HL-60 (cell line): ENCODE measurements around the gene OPRD1.

ENCODE experiments used
- DNase-seq, 2 experiments: peaks; one replicate each; pipeline ENCODE4 v3.0.0-alpha.2; 2010 to 2020; ENCODE audit warnings: low read depth in 1 of 2, low spot score in 1 of 2
- H3K27ac ChIP-seq: fragments of 250-450 bp; sonication (Bioruptor Pico); replicated peaks from 2 replicates; pipeline ENCODE4 v1.5.1; 2020; ENCODE audit warnings: mild to moderate bottlenecking, moderate library complexity
- H3K27me3 ChIP-seq: fragments of 250-450 bp; sonication (Bioruptor Pico); 2 replicates; pipeline ENCODE4 v1.5.1; 2021; ENCODE audit warnings: mild to moderate bottlenecking, moderate library complexity; ENCODE audit not compliant: insufficient read depth, poor library complexity, severe bottlenecking
- H3K4me3 ChIP-seq: replicated peaks from 2 replicates; pipeline ENCODE4 v1.5.1; 2011; ENCODE audit warnings: mild to moderate bottlenecking, control low read depth, low read length; ENCODE audit not compliant: insufficient read depth
- CTCF ChIP-seq: IDR thresholded peaks from one replicate; pipeline ENCODE4 v1.5.1; 2011; ENCODE audit warnings: low read length, control low read depth, inconsistent platforms; ENCODE audit not compliant: insufficient read depth
- GABPA ChIP-seq: IDR thresholded peaks from 2 replicates; pipeline ENCODE4 v1.6.1; 2012; ENCODE audit warnings: low read depth
- POLR2AphosphoS5 ChIP-seq: IDR thresholded peaks from 2 replicates; pipeline ENCODE4 v1.6.1; 2012; ENCODE audit warnings: low read depth
- REST ChIP-seq: IDR thresholded peaks from 2 replicates; pipeline ENCODE4 v1.6.1; 2012; ENCODE audit warnings: low read depth; ENCODE audit not compliant: insufficient replicate concordance
- SPI1 ChIP-seq: IDR thresholded peaks from 2 replicates; pipeline ENCODE4 v1.6.1; 2012; ENCODE audit warnings: low read depth, mild to moderate bottlenecking, borderline replicate concordance

OPRD1 gene

GRCh38 chr1:28891256-28891655 lies 79.3 kb downstream of the OPRD1 start:
- DNase-seq, result no peak
- TF ChIP-seq CTCF (no peak), REST (no peak), SPI1 (no peak), GABPA (no peak), POLR2AphosphoS5 (no peak)
- Histone ChIP-seq H3K4me3 (no peak overlapping the region), H3K27me3 (no peaks in the 10 kb centered on the region), H3K27ac (no peak overlapping the region)

GRCh38 chr1:28893403-28894102 lies 81.6 kb downstream of the OPRD1 start:
- Histone ChIP-seq H3K27ac (no peak overlapping the region), H3K4me3 (no peak overlapping the region), H3K27me3 (no peaks in the 10 kb centered on the region)
- TF ChIP-seq CTCF (peak; percentile 14), GABPA (no peak)
- no peak for DNase-seq

GRCh38 chr1:28894785-28895184 lies 82.8 kb downstream of the OPRD1 start:
- Histone ChIP-seq H3K27me3 (no peaks in the 10 kb centered on the region), H3K4me3 (no peak overlapping the region), H3K27ac (no peak overlapping the region)
- no peak for TF ChIP-seq CTCF
- TF ChIP-seq POLR2AphosphoS5, result no peak
- TF ChIP-seq GABPA, result no peak
- TF ChIP-seq SPI1, result no peak
- TF ChIP-seq REST, result no peak
- DNase-seq, result no peak
